ENCODE measurements around the gene LGR6.
"Not testable (repeated sequence)": the region's sequence is repeated elsewhere in the genome, so short reads cannot be mapped to it uniquely, and the experiment has no call there.

Gene LGR6

DNA sequence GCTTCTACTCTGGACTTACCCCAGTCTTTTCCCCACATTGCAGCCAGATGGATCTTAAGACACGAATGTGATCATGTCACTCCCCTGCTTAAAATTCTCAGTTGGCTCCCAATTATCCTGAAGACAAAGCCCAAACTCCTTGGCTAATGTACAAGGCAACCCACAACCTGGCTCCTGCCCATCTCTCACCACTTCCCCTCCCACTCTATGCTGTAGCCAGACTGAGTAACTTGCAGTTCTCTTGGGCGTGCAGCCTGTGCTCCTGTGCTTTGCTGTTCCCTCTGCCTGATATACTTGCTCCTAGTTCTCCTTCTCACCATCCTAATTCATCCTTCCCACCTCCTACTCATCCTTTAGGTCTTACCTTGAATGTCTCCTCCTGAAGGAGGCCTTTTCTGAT is 56.2 kb downstream of the LGR6 start:
- no peak for TF ChIP-seq ZNF274 (IDR thresholded peaks at IDR 0.05; ENCODE audit: low read depth, low read length)
- no peak overlapping the region for H3K4me3 ChIP-seq (ENCODE audit: low read length)

DNA sequence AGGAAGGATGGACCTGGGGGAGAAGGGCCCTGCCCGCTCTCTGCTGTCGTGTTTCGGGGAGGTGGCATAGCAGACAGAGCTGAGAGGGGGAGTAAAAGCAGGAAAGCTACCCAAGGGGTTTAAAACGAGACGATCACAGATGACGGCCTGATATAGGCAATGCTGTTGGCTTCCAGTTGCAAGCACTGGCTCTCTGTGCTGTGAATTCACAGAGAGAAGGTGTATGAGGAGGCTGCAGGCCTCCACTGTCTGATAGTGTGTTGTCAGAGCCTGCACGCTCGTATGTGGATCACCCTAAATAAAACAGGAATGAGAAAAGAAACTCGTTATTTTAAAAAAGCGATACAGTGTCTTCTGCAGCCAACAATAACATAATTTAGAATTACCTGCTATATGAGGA is 57.4 kb downstream of the LGR6 start:
- H3K4me3 ChIP-seq (ENCODE audit: low read length) = no peak overlapping the region
- TF ChIP-seq ZNF274 (IDR thresholded peaks at IDR 0.05; ENCODE audit: low read depth, low read length) = no peak

DNA sequence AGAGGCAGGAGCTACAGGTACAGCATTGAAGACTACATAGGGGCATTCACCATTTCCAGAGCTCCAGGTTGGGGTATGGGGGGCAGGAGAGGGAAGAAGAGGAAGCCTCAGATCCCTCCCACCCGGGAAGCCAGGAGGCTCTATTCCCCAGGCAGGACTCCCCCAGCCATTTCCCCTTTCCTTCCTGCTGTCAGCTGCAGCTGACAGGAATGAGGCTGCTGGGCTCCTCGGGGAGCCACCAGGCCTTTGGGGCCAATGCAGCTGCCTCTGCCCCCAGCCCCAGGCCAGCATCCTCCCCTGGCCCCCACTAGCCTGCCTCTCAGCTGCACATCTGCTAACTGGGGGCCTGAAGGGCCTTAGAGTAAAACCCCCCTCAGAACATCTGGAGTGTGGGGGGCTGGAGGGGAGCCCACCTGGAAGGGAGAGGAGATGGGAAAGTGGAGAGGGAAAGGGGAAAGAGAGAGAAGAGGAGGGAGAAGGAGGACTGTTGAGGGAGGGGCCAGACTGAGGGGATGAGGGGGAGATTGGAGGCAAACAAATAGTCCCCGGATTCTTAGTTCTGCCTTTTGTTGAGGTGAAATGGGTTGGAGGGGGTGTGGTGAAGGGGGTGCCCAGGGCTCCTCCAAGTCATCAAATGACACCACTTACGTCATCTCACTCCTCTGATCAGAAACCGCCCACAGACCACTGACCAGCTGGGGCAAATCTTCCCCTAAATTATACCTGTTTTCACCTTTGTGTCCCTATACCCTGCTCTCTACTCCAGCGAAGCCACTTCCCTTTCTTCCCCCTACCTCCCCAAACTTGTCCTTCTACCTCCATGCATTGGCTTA is 58.0 kb downstream of the LGR6 start:
- TF ChIP-seq ZNF274 (IDR thresholded peaks at IDR 0.05; ENCODE audit: low read depth, low read length) = no peak
- H3K4me3 ChIP-seq (ENCODE audit: low read length) = no peak overlapping the region

DNA sequence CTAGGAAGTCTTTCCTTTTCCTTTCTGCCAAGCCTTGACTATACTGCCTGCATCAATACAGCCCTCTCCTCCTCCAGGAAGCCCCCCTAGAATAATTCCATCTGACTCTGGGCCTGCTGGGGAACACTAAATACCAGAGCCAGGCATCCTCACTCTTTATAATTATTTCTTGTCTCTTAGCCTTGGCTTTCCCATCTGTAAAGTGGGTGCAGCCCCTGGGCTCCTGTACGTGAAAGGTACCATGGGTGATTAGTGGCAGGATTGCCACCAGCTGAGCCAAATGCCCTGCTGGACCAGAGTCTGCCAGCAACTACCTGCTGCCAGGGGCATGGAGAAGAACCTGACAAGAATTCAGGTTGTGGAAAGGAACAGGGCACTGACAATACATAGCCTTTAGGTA is 58.7 kb downstream of the LGR6 start:
- H3K4me3 ChIP-seq (ENCODE audit: low read length) = no peak overlapping the region
- TF ChIP-seq ZNF274 (IDR thresholded peaks at IDR 0.05; ENCODE audit: low read depth, low read length) = no peak

DNA sequence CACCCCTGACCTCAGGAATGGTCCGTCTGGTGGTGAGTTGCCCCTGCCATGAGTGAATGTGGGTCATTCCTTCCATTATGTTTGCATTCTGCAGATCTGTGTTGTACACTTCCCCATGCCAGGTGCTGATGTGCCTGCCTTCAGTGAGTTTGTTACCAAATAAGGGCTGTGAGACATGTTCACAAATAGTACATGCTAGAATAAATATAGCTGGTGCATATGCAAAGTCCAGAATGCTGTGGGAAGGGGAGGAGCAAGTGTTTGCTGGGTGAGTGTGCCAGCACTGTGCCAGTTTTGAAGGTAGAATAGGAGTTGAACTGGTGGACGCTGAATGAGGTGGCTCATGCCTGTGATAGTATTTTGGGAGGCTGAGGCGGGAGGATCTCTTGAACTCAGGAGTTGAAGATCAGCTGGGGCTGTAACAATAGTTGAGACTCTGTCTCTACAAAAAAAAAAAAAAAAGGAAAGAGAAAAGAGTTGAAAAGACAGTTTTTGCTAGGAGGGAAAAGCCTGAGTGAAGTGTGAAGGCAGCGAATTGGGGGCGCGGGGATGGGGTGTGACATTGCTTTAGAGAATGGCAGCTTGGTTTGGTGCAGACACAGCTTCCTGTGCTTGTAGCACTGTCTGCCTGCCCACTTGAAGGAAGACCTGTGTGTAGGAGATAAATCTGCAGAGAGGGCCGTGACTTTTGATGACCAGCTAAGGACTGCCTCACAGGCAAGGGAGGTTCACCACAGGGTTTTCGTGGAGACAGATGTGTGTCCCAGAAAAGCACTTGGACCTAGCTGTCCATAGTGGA is 61.1 kb downstream of the LGR6 start:
- no peak for TF ChIP-seq ZNF274 (IDR thresholded peaks at IDR 0.05; ENCODE audit: low read depth, low read length)
- H3K4me3 ChIP-seq (ENCODE audit: low read length) = no peak overlapping the region

DNA sequence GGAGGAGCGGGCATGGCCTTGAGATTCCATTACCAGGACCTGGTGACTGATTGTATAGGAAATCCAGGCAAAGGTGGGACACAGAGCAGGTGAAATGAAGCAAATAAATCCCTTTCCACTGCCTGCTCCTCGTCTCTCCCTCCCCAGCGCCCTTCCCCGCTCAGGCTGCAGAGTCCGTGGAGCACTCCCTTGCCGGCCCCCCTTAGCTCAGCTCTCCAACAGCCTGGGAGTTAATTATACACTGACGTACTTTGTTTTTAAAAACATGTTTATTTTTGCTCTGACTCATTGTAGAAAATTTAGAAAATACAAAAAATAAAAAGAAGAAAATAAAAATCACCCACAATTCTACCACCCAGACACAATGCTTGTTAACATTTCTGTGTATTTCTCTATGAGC is 61.7 kb downstream of the LGR6 start:
- no peak for TF ChIP-seq ZNF274 (IDR thresholded peaks at IDR 0.05; ENCODE audit: low read depth, low read length)
- no peak overlapping the region for H3K4me3 ChIP-seq (ENCODE audit: low read length)

DNA sequence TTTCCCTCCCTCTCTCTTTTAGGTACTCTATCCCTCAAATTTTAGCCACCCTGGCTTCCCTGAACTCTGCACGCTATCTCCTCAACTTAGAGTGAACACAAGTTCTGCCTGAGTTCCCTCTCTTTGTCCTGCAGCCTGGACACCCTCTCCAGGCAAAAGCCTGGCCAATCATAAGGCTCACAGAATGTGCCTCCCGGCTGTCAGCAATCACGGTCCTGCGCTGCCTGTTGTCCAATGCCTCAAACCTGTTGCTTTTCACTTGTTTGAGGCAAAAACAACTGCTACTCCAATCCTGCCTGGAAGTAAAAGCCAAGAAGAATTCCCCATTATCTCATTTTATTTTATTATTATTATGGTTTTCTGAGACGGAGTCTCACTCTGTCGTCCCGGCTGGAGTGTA is 66.1 kb downstream of the LGR6 start:
- H3K4me3 ChIP-seq (ENCODE audit: low read length) = no peak overlapping the region
- no peak for TF ChIP-seq ZNF274 (IDR thresholded peaks at IDR 0.05; ENCODE audit: low read depth, low read length)

DNA sequence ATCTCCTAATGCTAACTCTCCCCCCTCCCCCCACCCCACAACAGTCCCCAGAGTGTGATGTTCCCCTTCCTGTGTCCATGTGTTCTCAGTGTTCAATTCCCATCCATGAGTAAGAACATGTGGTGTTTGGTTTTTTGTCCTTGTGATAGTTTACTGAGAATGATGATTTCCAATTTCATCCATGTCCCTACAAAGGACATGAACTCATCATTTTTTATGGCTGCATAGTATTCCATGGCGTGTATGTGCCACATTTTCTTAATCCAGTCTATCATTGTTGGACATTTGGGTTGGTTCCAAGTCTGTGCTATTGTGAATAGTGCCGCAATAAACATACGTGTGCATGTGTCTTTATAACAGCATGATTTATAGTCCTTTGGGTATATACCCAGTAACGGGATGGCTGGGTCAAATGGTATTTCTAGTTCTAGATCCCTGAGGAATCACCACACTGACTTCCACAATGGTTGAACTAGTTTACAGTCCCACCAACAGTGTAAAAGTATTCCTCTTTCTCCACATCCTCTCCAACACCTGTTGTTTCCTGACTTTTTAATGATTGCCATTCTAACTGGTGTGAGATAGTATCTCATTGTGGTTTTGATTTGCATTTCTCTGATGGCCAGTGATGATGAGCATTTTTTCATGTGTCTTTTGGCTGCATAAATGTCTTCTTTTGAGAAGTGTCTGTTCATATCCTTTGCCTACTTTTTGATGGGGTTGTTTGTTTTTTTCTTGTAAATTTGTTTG is 67.8 kb downstream of the LGR6 start:
- not testable (repeated sequence) for H3K4me3 ChIP-seq (ENCODE audit: low read length)

DNA sequence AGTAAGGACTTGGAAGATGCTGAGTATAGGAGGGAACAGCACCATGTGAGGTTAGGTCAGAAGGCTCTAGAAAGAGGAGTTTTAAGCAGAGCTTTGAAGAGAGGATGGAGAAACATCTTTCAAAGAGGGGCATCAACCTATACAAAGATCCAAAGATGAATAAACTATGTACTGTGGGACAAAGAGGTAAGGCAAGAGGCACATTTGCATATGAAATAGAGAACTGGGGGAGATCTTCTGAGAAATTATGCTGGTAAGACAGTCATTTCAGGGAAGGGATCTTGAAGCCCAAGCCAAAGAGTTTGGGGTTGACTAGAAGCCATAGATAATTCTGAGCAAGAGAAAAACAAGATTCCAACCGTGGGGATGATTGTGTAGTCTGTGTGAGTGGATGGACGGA is 70.0 kb downstream of the LGR6 start:
- H3K4me3 ChIP-seq (ENCODE audit: low read length) = no peak overlapping the region
- no peak for TF ChIP-seq ZNF274 (IDR thresholded peaks at IDR 0.05; ENCODE audit: low read depth, low read length)

DNA sequence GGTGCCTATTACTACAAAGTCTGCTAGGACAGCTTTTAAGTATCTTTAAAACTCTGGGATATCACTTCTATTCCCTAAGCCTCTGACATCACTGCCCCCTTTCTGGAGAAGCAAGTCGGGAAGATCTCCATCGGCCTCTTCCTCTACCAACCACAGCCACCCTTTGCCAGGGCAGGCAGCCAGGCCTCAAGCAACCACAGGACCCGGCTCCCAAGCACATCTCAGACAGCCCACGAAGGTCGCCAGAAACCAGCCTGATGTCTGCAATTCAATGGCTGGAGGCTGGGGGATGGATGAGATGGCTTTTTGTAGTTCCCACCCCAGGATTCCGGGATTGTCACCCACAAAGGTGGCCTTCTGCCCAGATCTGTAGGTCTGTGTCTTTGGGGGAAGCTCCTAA is 70.7 kb downstream of the LGR6 start:
- no peak for TF ChIP-seq ZNF274 (IDR thresholded peaks at IDR 0.05; ENCODE audit: low read depth, low read length)
- H3K4me3 ChIP-seq (ENCODE audit: low read length) = no peak overlapping the region

DNA sequence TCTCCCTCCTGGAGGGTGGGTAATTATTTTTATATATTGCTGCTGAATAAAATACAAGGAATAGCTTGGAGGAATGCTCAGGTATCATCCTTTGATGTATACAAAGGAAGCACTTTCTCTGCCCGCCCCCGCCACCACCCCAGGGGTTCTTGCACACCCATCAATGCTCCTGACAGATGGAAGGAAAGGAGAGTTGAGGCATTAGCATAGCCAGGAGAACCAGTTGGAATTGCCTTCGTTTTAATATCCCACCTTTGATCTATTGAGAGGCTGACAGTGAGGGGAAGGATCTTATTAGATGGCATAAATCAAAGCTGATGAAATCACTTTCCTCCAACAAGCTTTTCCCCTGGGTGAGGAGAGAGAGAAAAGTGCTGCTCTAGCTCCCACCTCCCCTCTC is 71.1 kb downstream of the LGR6 start:
- TF ChIP-seq ZNF274 (IDR thresholded peaks at IDR 0.05; ENCODE audit: low read depth, low read length) = no peak
- H3K4me3 ChIP-seq (ENCODE audit: low read length) = no peak overlapping the region

DNA sequence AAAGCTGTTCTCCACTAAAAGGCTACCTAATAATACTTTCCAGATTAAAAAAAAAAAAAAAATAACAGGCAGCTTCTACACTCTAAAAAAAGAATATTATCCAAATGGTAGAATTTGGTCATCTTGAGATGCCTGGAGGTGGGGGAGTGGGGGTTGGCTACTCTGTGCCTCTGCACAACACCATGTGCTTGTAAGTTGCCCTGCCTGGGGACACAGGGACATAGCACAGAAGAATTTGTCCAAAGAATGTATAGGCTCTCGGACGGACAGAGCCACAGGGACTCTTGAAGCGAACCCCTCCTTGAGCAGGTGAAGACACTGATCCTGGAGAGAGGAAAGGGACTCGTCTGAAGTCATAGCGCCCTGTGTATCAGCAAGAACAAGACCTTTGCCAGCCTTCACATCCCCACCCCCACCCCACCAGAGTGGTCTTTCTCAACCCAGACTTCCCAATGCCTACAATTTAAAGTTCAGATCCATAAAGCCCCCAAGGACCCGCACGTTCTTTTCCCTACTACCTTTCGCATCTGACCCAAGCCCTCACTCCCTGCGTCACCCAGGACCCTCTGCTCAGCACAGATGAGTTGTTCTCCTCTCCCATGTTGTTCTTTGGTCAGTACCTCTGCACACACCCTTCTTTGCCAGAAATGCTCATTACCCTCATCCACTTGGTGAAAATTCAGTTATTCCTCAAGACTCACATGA is 72.6 kb downstream of the LGR6 start:
- no peak for TF ChIP-seq ZNF274 (IDR thresholded peaks at IDR 0.05; ENCODE audit: low read depth, low read length)
- no peak overlapping the region for H3K4me3 ChIP-seq (ENCODE audit: low read length)

DNA sequence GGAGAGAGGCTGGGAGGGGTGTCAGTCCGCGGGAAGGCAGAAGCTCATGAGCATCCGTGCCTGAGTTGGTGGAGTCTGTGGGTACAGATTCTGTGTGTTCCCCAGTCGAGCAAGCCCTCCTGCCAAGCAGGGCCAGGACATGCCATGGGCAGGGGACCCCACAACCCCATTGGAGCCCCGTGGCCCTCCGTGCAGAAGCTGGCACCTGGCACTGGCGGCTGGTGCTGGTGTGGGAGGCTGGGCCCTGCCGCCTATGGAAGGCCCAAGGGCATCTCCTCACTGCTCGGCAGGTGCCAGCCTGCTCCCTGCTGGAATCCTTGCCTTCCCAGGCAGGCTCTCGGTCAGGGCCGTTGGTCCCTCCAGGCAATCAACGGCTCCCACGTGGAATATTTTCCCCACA is 74.4 kb downstream of the LGR6 start:
- H3K4me3 ChIP-seq (ENCODE audit: low read length) = no peak overlapping the region

DNA sequence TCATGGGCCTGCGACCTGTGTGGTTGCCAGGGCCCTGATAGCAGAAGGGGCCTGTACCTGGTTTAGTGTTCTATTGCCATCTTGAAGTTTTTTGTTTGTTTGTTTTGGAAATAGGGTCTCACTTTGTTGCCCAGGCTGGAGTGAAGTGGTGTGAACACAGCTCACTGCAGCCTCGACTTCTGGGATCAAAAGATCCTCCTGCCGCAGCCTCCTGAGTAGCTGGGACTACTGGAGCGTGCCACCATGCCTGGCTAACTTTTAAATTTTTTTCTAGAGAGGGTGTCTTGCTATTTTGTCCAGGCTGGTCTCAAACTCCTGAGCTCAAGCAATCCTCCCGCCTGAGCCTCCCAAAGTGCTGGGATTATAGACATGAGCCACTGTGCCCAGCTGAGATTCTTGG is 75.2 kb downstream of the LGR6 start:
- no peak for TF ChIP-seq ZNF274 (IDR thresholded peaks at IDR 0.05; ENCODE audit: low read depth, low read length)
- H3K4me3 ChIP-seq (ENCODE audit: low read length) = no peak overlapping the region

More for the DNA sequence above, 74.4 kb downstream of the LGR6 start:
- TF ChIP-seq ZNF274 (IDR thresholded peaks at IDR 0.05; ENCODE audit: low read depth, low read length) = no peak

Data from GM08714 (cell line).